Omental fat pad (tissue), 4 donors: ENCODE data around the gene CEP85L. TPM values are rescaled to one million over a fixed set of nuclear protein-coding genes. Genes with fewer than 3 reads are reported as not detected.

Experiments
- ATAC-seq: fragments of 150-250 bp; one replicate; pipeline ENCODE4 v1.9.1; 2016; ENCODE audit warnings: mild to moderate bottlenecking, moderate library complexity; ENCODE audit not compliant: low FRiP score
- DNase-seq: peaks from one replicate; pipeline ENCODE4 v3.0.0-alpha.2; 2019; ENCODE audit warnings: low spot score
- CTCF ChIP-seq, 3 donors: fragments of 450-650 bp; IDR thresholded peaks; one replicate each; pipeline ENCODE4 v1.5.1; 2016 to 2017; ENCODE audit warnings: antibody characterized with exemption in 3 of 3, mild to moderate bottlenecking in 3 of 3, moderate library complexity in 2 of 3
- total RNA-seq, 4 donors: library from RNA; depleted of rRNA; stranded (reverse); fragments of >200 nt; gene quantifications; one replicate each; pipeline ENCODE4 v1.1.0, GENCODE V29; 2016

The CEP85L gene
- total RNA-seq, 4 donors from 2014 or later: 9.7 to 22.6 (median 14.4) TPM

GRCh38 chr6:118663993-118664985, 12.9 kb upstream of the CEP85L start:
- ATAC-seq (no peak), DNase-seq (no peak)
- TF ChIP-seq CTCF (IDR thresholded peaks at IDR 0.05): no peak

- TF ChIP-seq CTCF (IDR thresholded peaks at IDR 0.05): no peak
- ATAC-seq: no peak
- no peak for DNase-seq
Observed at GRCh38 chr6:118661831-118662230, 10.4 kb upstream of the CEP85L start.

GRCh38 chr6:118660218-118660569, 8.8 kb upstream of the CEP85L start:
- ATAC-seq (peak; percentile 15), DNase-seq (no peak)
- TF ChIP-seq CTCF (IDR thresholded peaks at IDR 0.05): no peak

GRCh38 chr6:118659513-118660217, 8.3 kb upstream of the CEP85L start:
- peak; percentile 44 for ATAC-seq
- no peak for DNase-seq
- TF ChIP-seq CTCF (IDR thresholded peaks at IDR 0.05): no peak

- TF ChIP-seq CTCF (IDR thresholded peaks at IDR 0.05): no peak
- no peak for ATAC-seq
- no peak for DNase-seq
Observed at GRCh38 chr6:118656847-118657451, 5.6 kb upstream of the CEP85L start.

- DNase-seq: no peak
- TF ChIP-seq CTCF (IDR thresholded peaks at IDR 0.05): no peak
- ATAC-seq: no peak
Observed at GRCh38 chr6:118652051-118652615, 742 bp upstream of the CEP85L start.
